HepG2 (cell line): ENCODE data around the gene ANAPC16. TPM values are rescaled to one million over a fixed set of nuclear protein-coding genes. Genes with fewer than 3 reads are reported as not detected.

Experiments
- AGO1 ChIP-seq: fragments of 200-400 bp; formaldehyde crosslinking; IDR thresholded peaks from 2 replicates; pipeline ENCODE4 v1.6.1; 2017; ENCODE audit warnings: mild to moderate bottlenecking, low read depth, low read length, moderate library complexity; ENCODE audit not compliant: poor library complexity, severe bottlenecking
- HNF1B ChIP-seq: sonication (generic); formaldehyde crosslinking; IDR thresholded peaks from 2 replicates; pipeline ENCODE4 v1.5.1; 2020; ENCODE audit warnings: mild to moderate bottlenecking, moderate library complexity, missing genetic modification reagents
- HOXA5 ChIP-seq: sonication (generic); formaldehyde crosslinking; IDR thresholded peaks from 2 replicates; pipeline ENCODE4 v1.4.0; 2020; ENCODE audit warnings: missing genetic modification reagents
- KAT7 ChIP-seq: IDR thresholded peaks from 2 replicates; pipeline ENCODE4 v1.6.1; 2018; ENCODE audit warnings: borderline replicate concordance, missing compliant biosample characterization
- LCORL ChIP-seq, 2 experiments: fragments of 450-650 bp in 1 of 2; sonication (generic) in 1 of 2; formaldehyde crosslinking in 1 of 2; IDR thresholded peaks; 2 replicates each; pipeline versions ENCODE4 v1.5.0 to v1.6.1; 2017 to 2020; ENCODE audit warnings: antibody characterized with exemption in 1 of 2, missing genetic modification reagents in 1 of 2
- NAIF1 ChIP-seq: sonication (generic); formaldehyde crosslinking; IDR thresholded peaks from 2 replicates; pipeline ENCODE4 v1.5.0; 2020; ENCODE audit warnings: mild to moderate bottlenecking, missing genetic modification reagents, borderline replicate concordance
- NFKB2 ChIP-seq: sonication (generic); formaldehyde crosslinking; IDR thresholded peaks from 2 replicates; pipeline ENCODE4 v1.4.0; 2020; ENCODE audit warnings: missing genetic modification reagents, borderline replicate concordance
- RAD21 ChIP-seq: fragments of 450-650 bp; formaldehyde crosslinking; IDR thresholded peaks from 2 replicates; pipeline ENCODE4 v1.5.0; 2020; ENCODE audit warnings: mild to moderate bottlenecking
- RBAK ChIP-seq: sonication (generic); formaldehyde crosslinking; IDR thresholded peaks from 2 replicates; pipeline ENCODE4 v1.5.1; 2020; ENCODE audit warnings: mild to moderate bottlenecking, missing genetic modification reagents
- RBM22 ChIP-seq: fragments of 200-400 bp; formaldehyde crosslinking; optimal IDR thresholded peaks from 2 replicates; pipeline ENCODE3; 2017; ENCODE audit warnings: mild to moderate bottlenecking, low read length, moderate library complexity
- SP1 ChIP-seq, 2 experiments: fragments of 450-650 bp in 1 of 2; sonication (generic) in 1 of 2; formaldehyde crosslinking in 1 of 2; IDR thresholded peaks; 2 replicates each; pipeline versions ENCODE4 v1.4.0 to v1.6.1; 2016 to 2020; ENCODE audit warnings: missing genetic modification reagents in 1 of 2
- U2AF1 ChIP-seq: fragments of 200-400 bp; formaldehyde crosslinking; optimal IDR thresholded peaks from 2 replicates; pipeline ENCODE3; 2017; ENCODE audit warnings: mild to moderate bottlenecking, low read depth, low read length
- YEATS2 ChIP-seq: sonication (generic); formaldehyde crosslinking; IDR thresholded peaks from 2 replicates; pipeline ENCODE4 v1.4.0; 2020; ENCODE audit warnings: missing genetic modification reagents, borderline replicate concordance
- ZKSCAN8 ChIP-seq: IDR thresholded peaks from 2 replicates; pipeline ENCODE4 v1.6.1; 2016; ENCODE audit warnings: borderline replicate concordance, missing genetic modification reagents, missing compliant biosample characterization
- ZNF329 ChIP-seq: sonication (generic); formaldehyde crosslinking; IDR thresholded peaks from 2 replicates; pipeline ENCODE4 v1.9.0; 2021; ENCODE audit warnings: low read depth, mild to moderate bottlenecking, missing genetic modification reagents
- ZNF557 ChIP-seq: sonication (generic); formaldehyde crosslinking; IDR thresholded peaks from 2 replicates; pipeline ENCODE4 v1.4.0; 2020; ENCODE audit warnings: missing genetic modification reagents
- ZNF891 ChIP-seq: sonication (generic); formaldehyde crosslinking; IDR thresholded peaks from 2 replicates; pipeline ENCODE4 v1.5.0; 2020; ENCODE audit warnings: mild to moderate bottlenecking, missing genetic modification reagents
- polyA plus RNA-seq, 8 experiments: library from polyadenylated mRNA; depleted of rRNA in 3 of 8; stranded (reverse) in 7 of 8; unstranded in 1 of 8; fragments of >200 nt; fragmentation: Illumina TruSeq in 4 of 8; extraction: Trizol in 4 of 8; gene quantifications; 2 replicates each; pipeline versions ENCODE4 v1.2.1 to v1.2.3, GENCODE V29; 2011 to 2016; ENCODE audit warnings: low read depth in 4 of 8, missing spikeins in 1 of 8, mixed read lengths in 1 of 8; ENCODE audit not compliant: insufficient read depth in 1 of 8
- total RNA-seq, 5 experiments: library from RNA; depleted of rRNA; stranded (reverse); fragments of >200 nt; fragmentation: Illumina TruSeq; extraction: Trizol; gene quantifications; 2 replicates each; pipeline ENCODE4 v1.2.3, GENCODE V29; 2016; ENCODE audit warnings: low read depth in 1 of 5
- TF ChIP-seq, protein P1 (sequence below): sonication (generic); formaldehyde crosslinking; IDR thresholded peaks from 2 replicates; pipeline ENCODE4 v1.8.1; 2022; ENCODE audit warnings: mild to moderate bottlenecking, missing genetic modification reagents
- TF ChIP-seq, protein P2 (sequence below): sonication (generic); formaldehyde crosslinking; IDR thresholded peaks from 2 replicates; pipeline ENCODE4 v1.5.1; 2020; ENCODE audit warnings: mild to moderate bottlenecking, missing genetic modification reagents, borderline replicate concordance
- TF ChIP-seq, protein P3 (sequence below): IDR thresholded peaks from 2 replicates; pipeline ENCODE4 v1.6.1; 2012; ENCODE audit warnings: inconsistent platforms

Gene ANAPC16
- total and polyA plus RNA-seq, 2 of the 13 experiments (the other 11 are each of a cell fraction or from before 2014, with no cell fraction given), result 74.8 to 89.4 TPM

DNA sequence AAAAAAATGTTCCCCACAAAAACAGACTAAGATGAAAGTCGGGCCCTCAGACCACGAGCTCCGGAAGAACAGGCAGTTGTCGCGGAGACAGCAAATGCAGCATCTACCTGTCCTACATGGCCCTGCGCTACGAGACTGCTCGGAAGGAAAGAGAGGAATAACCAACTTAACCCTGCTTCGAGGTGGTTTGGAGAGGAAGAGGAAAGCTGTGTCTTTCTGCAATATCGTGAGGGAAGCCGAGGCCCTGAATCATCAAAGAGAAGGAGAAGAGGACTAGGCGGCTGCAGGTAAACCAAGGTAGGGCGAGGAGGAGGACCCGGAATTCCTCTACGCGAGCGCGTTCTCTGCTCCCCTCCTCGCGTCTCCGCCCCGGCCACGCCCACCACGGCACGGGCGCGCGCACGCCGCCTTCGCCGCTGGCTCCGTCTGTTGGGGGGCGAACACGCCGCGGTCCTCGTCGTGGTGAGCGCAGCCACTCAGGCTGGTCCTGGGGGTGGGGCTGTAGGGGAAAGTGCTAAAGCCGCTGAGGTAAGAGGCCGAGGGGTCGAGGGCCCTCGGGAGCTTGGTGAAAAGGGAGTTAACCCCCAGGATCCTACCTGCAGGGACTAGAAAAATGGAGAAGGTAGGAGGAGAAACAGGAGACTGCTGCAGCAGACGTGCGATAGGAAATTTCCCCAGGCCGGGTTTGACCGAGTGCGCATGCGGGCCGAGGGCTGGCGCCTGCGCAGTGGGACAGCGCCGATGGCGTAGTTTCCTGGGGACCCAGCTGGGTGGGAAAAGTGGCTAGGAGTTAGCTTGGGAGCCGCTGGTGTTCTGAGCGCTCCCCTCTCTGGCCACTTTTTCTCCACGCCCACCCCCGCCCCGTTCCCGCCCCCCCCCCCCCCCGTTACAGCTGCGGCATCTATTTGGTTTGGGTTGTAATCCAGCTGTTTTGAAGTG is at the start of gene ANAPC16, which contains the start of gene ASCC1 (continued):
- TF ChIP-seq NFKB2 (CRISPR knock-in tag) (peak; percentile 97), YEATS2 (peak; percentile 90), U2AF1 (peak; percentile 16), LCORL (IDR thresholded peaks at IDR 0.05) (no peak), LCORL (CRISPR knock-in tag; IDR thresholded peaks at IDR 0.05) (peak; percentile 91), RBAK (CRISPR knock-in tag) (no peak), ZKSCAN8 (CRISPR knock-in tag) (peak; percentile 51; the same call in 1 of the 2 replicates), KAT7 (CRISPR knock-in tag) (peak; percentile 46; the same call in 1 of the 2 replicates), ZNF557 (CRISPR knock-in tag) (peak; percentile 82; the same call in 1 of the 2 replicates), SP1 (IDR thresholded peaks at IDR 0.05) (no peak), SP1 (CRISPR knock-in tag; IDR thresholded peaks at IDR 0.05) (peak; percentile 99), ZNF891 (CRISPR knock-in tag) (peak; percentile 98), NAIF1 (peak; percentile 97), ZNF329 (CRISPR knock-in tag) (peak; percentile 84), AGO1 (peak; percentile 20), RAD21 (CRISPR knock-in tag) (peak; percentile 44; the same call in 1 of the 2 replicates), RBM22 (peak; percentile 70), HOXA5 (CRISPR knock-in tag) (peak; percentile 87), HNF1B (CRISPR knock-in tag) (peak; percentile 69; the same call in 1 of the 2 replicates)
- TF ChIP-seq, protein P1, sequence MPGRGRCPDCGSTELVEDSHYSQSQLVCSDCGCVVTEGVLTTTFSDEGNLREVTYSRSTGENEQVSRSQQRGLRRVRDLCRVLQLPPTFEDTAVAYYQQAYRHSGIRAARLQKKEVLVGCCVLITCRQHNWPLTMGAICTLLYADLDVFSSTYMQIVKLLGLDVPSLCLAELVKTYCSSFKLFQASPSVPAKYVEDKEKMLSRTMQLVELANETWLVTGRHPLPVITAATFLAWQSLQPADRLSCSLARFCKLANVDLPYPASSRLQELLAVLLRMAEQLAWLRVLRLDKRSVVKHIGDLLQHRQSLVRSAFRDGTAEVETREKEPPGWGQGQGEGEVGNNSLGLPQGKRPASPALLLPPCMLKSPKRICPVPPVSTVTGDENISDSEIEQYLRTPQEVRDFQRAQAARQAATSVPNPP (CRISPR knock-in tag), result 0 out of 2 replicates have a peak, but pooled peaks have one; percentile 66
- TF ChIP-seq, protein P2, sequence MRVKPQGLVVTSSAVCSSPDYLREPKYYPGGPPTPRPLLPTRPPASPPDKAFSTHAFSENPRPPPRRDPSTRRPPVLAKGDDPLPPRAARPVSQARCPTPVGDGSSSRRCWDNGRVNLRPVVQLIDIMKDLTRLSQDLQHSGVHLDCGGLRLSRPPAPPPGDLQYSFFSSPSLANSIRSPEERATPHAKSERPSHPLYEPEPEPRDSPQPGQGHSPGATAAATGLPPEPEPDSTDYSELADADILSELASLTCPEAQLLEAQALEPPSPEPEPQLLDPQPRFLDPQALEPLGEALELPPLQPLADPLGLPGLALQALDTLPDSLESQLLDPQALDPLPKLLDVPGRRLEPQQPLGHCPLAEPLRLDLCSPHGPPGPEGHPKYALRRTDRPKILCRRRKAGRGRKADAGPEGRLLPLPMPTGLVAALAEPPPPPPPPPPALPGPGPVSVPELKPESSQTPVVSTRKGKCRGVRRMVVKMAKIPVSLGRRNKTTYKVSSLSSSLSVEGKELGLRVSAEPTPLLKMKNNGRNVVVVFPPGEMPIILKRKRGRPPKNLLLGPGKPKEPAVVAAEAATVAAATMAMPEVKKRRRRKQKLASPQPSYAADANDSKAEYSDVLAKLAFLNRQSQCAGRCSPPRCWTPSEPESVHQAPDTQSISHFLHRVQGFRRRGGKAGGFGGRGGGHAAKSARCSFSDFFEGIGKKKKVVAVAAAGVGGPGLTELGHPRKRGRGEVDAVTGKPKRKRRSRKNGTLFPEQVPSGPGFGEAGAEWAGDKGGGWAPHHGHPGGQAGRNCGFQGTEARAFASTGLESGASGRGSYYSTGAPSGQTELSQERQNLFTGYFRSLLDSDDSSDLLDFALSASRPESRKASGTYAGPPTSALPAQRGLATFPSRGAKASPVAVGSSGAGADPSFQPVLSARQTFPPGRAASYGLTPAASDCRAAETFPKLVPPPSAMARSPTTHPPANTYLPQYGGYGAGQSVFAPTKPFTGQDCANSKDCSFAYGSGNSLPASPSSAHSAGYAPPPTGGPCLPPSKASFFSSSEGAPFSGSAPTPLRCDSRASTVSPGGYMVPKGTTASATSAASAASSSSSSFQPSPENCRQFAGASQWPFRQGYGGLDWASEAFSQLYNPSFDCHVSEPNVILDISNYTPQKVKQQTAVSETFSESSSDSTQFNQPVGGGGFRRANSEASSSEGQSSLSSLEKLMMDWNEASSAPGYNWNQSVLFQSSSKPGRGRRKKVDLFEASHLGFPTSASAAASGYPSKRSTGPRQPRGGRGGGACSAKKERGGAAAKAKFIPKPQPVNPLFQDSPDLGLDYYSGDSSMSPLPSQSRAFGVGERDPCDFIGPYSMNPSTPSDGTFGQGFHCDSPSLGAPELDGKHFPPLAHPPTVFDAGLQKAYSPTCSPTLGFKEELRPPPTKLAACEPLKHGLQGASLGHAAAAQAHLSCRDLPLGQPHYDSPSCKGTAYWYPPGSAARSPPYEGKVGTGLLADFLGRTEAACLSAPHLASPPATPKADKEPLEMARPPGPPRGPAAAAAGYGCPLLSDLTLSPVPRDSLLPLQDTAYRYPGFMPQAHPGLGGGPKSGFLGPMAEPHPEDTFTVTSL (CRISPR knock-in tag), result peak; percentile 46; the same call in 1 of the 2 replicates
- TF ChIP-seq, protein P3, sequence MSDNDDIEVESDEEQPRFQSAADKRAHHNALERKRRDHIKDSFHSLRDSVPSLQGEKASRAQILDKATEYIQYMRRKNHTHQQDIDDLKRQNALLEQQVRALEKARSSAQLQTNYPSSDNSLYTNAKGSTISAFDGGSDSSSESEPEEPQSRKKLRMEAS, result peak; percentile 97
